Right lobe of liver (tissue), 6 donors: Measurements from ENCODE around the gene NRF1. TPM values are rescaled to one million over a fixed set of nuclear protein-coding genes. Genes with fewer than 3 reads are reported as not detected.
A peak's percentile ranks its signal among the peaks of the same experiment; 100 is the strongest.
"Not testable (repeated sequence)": the region's sequence is repeated elsewhere in the genome, so short reads cannot be mapped to it uniquely, and the experiment has no call there.

Source experiments
- ATAC-seq, 4 donors: fragments of 200-7000 bp; cut with Tn5 transposase; one replicate each; pipeline ENCODE4 v1.9.1; 2020; ENCODE audit warnings: mild to moderate bottlenecking in 4 of 4, moderate library complexity in 4 of 4
- DNase-seq, 3 donors: peaks; one replicate each; pipeline ENCODE4 v3.0.0-alpha.2; 2020
- H3K27ac ChIP-seq, 3 donors: fragments of 200-600 bp; one replicate each; pipeline ENCODE4 v1.8.0; 2022
- H3K27me3 ChIP-seq, 2 donors: fragments of 200-600 bp; one replicate each; pipeline ENCODE4 v1.8.0; 2022
- H3K36me3 ChIP-seq, 4 donors: fragments of 200-600 bp; sonication (generic) in 1 of 4; one replicate each; pipeline versions ENCODE4 v1.5.1 to v1.8.0; 2017 to 2022; ENCODE audit warnings: control low read depth in 1 of 4
- H3K4me1 ChIP-seq, 4 donors: fragments of 200-600 bp; sonication (generic) in 1 of 4; one replicate each; pipeline versions ENCODE4 v1.5.1 to v1.8.0; 2017 to 2022; ENCODE audit warnings: control low read depth in 1 of 4
- H3K4me3 ChIP-seq, 3 donors: fragments of 200-600 bp; one replicate each; pipeline ENCODE4 v1.8.0; 2022
- H3K9me3 ChIP-seq, 4 donors: fragments of 200-600 bp; sonication (generic) in 1 of 4; one replicate each; pipeline versions ENCODE4 v1.5.1 to v1.8.0; 2017 to 2022; ENCODE audit warnings: control low read depth in 1 of 4
- POLR2A ChIP-seq: fragments of 450-650 bp; IDR thresholded peaks from one replicate; pipeline ENCODE4 v1.6.1; 2017; ENCODE audit warnings: antibody characterized with exemption, mild to moderate bottlenecking
- WGBS: methylation state at CpG from one replicate; pipeline ENCODE4 v1.1.6; 2018; ENCODE audit warnings: low coverage, low lambda C conversion rate; ENCODE audit not compliant: insufficient coverage; ENCODE audit errors: missing lambda C conversion rate; 5-methylcytosine and 5-hydroxymethylcytosine counted together
- intact Hi-C, 2 donors: fragments of 100-400 bp; cut with DNase I; formaldehyde crosslinking; loops; one replicate each; pipeline versions ENCODE4 v1.11.2 to v1.14.1; 2022
- total RNA-seq, 6 experiments: library from RNA; depleted of rRNA in 2 of 6; stranded (reverse); fragments of >200 nt in 2 of 6; fragmentation: NEBNext Ultra II Directional in 3 of 6; extraction: Animal tissue kit (Norgen Biotek cat#: 25700) in 3 of 6; gene quantifications; one replicate each; pipeline versions ENCODE4 v1.1.0 to v1.2.4, GENCODE V29; 2016 to 2023
- TF ChIP-seq, protein P1 (sequence below), 4 donors: fragments of 200-600 bp in 3 of 4; fragments of 450-650 bp in 1 of 4; IDR thresholded peaks; one replicate each; pipeline versions ENCODE4 v1.5.1 to v1.8.0; 2016 to 2022; ENCODE audit warnings: antibody characterized with exemption in 4 of 4, mild to moderate bottlenecking in 2 of 4
- donor health status: DM: no; HTN: yes; CAD: no.
- donor health status: DM: no; HTN: no; CAD: no.
- donor health status: DM: no; HTN: no; CAD: no.
- donor health status: DM: no; HTN: yes; CAD: no.
- donor health status: DM: no; HTN: yes; CAD: no.

The NRF1 gene
- total RNA-seq, 6 experiments from 2014 or later = 3.9 to 6.8 (median 5.3) TPM

DNA sequence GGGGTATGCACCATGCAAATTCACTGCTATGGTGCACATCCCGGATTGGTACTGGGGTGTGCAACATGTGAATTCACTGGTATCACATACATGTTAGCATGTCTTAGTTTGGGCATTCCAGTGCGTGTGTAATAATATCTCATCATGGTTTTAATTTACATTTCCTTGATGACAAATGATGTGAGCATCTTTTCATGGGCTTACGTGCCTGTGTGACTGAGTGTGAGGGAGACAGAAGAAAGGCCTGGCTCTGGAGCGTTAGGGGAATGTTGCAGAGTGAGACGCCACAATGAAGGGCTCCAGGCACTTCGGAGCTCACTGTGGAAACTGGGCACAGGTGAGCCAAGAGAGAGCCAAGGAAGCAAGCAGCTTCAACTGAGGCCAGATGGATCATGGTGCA, 178.6 kb downstream of the NRF1 start:
- WGBS = 59% methylated on average over 5 of the region's 6 CpGs
- H3K4me3 ChIP-seq = no peak overlapping the region
- DNase-seq (no peak), ATAC-seq (no peak)
- intact Hi-C loops = no loop called here
- no peaks in the 10 kb centered on the region for H3K9me3 ChIP-seq
- no peak overlapping the region for H3K27ac ChIP-seq
- TF ChIP-seq POLR2A = no peak
- TF ChIP-seq, protein P1, sequence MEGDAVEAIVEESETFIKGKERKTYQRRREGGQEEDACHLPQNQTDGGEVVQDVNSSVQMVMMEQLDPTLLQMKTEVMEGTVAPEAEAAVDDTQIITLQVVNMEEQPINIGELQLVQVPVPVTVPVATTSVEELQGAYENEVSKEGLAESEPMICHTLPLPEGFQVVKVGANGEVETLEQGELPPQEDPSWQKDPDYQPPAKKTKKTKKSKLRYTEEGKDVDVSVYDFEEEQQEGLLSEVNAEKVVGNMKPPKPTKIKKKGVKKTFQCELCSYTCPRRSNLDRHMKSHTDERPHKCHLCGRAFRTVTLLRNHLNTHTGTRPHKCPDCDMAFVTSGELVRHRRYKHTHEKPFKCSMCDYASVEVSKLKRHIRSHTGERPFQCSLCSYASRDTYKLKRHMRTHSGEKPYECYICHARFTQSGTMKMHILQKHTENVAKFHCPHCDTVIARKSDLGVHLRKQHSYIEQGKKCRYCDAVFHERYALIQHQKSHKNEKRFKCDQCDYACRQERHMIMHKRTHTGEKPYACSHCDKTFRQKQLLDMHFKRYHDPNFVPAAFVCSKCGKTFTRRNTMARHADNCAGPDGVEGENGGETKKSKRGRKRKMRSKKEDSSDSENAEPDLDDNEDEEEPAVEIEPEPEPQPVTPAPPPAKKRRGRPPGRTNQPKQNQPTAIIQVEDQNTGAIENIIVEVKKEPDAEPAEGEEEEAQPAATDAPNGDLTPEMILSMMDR (IDR thresholded peaks at IDR 0.05) = no peak
- H3K27me3 ChIP-seq = peaks cover 0 to 10% of the 10 kb centered on the region in 2 donors
- H3K4me1 ChIP-seq = peaks cover 0 to 7% (median 3%) of the 10 kb centered on the region in 4 donors
- H3K36me3 ChIP-seq = no peaks in the 10 kb centered on the region

GRCh38 chr7:129792721-129793120, 181.2 kb downstream of the NRF1 start:
- Histone ChIP-seq H3K9me3 (no peaks in the 10 kb centered on the region), H3K36me3 (no peaks in the 10 kb centered on the region), H3K4me3 (no peak overlapping the region), H3K27me3 (no peaks in the 10 kb centered on the region), H3K27ac (no peak overlapping the region), H3K4me1 (no peaks in the 10 kb centered on the region)
- DNase-seq (no peak), ATAC-seq (no peak)
- TF ChIP-seq, protein P1 (IDR thresholded peaks at IDR 0.05) = no peak
- TF ChIP-seq POLR2A = no peak
- intact Hi-C loops = no loop called here
- no CpG with 5 or more reads among the region's 9 CpGs for WGBS

DNA sequence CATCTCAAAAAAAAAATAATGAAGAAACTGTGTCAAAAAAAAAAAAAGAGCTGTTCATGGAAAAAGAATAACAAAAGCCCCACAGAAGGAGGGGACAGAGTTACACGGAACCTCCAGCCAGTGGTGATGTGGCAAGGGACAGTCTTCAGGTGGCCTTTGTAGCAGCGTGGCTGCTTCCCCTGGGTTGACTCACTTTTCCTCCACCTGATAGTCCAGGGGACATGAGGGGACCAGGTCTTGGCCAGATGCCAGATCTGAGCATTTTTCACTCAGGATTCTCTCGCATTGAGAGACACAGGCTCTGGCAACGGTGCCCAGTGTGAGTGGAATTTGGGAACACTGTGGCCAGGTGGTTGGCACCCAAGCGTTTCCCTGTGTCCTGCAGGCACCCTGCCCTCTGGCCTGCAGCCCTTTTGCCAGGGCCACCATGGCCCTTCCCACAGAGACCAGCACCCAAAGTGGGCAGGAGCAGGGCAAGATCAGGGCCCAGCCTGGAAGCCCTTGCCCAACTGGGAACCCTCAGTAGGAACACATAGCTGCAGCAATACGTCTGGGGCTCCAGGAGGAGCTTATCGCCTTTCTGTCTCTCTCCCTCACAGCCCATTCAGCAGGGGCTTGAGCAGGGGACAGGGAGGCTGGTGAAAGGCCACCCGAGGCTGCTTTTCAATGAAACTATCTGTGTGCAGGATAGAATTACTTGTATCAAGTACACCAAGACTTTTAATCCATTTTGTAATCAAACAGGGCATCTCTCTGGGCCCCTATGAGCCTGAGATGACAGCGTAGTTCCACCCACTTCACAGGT, 182.2 kb downstream of the NRF1 start:
- intact Hi-C loops = no loop called here
- Histone ChIP-seq H3K27ac (no peak overlapping the region), H3K27me3 (no peaks in the 10 kb centered on the region), H3K4me3 (no peak overlapping the region), H3K4me1 (no peaks in the 10 kb centered on the region), H3K9me3 (no peaks in the 10 kb centered on the region), H3K36me3 (no peaks in the 10 kb centered on the region)
- ATAC-seq (no peak), DNase-seq (peak in 1 of 3 donors; percentile 27)
- TF ChIP-seq, protein P1 (IDR thresholded peaks at IDR 0.05) = no peak
- no peak for TF ChIP-seq POLR2A
- 79% methylated on average over 4 of the region's 9 CpGs for WGBS

DNA sequence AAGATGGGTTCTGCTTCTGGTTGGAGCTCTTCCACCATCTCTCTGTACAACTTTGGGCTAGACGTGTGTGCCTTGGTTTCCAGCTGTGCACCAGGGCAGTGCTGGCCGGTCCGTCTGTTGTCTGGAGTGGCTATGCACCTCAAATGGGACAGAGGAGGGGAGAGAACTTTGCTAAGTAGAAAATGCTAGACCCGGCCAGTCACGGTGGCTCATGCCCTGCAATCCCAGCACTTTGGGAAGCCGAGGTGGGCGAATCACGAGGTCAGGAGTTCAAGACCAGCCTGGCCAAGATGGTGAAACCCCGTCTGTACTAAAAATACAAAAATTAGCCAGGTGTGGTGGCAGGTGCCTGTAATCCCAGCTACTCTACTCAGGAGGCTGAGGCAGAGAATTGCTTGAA, 182.9 kb downstream of the NRF1 start:
- peak in 1 of 3 donors; percentile 14 for DNase-seq

DNA sequence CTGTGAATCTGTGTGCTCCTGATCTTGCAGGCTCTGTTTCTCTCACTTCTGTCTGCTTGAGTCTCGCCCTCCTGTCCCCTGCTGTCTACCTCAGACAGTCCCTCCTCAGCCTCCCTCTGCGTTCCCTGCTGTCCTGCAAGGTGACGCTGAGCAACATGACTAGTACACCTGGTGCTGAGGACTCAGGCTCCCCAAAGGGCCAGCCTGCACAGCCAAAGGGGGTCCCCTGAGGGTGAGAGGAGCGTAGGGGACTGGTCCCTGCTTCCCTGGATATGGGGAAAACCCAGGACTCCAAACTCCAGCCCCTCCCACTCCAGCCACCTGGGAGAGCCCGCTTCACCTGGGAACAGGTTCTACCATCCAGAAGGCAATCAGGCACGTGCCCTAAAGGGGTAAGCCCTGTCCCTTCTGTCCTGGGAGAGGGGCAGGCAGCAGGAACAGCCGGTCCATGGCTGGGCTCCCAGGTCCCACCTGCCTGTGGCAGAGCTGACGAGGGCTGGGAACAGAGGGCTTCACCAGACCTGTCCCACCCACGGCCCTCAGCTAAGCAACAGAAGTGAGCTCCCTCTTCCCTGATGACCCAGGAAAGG, 184.8 kb downstream of the NRF1 start:
- whole genome bisulfite sequencing = no CpG with 5 or more reads among the region's 9 CpGs
- no peaks in the 10 kb centered on the region for H3K36me3 ChIP-seq
- DNase-seq = no peak

More for the DNA sequence above, 182.9 kb downstream of the NRF1 start:
- ATAC-seq, intact Hi-C loops, H3K27ac ChIP-seq, H3K4me1 ChIP-seq, H3K36me3 ChIP-seq, H3K9me3 ChIP-seq, H3K4me3 ChIP-seq, H3K27me3 ChIP-seq: not testable (repeated sequence)
- WGBS = 73% methylated on average over 6 of the region's 9 CpGs

More for the DNA sequence above, 184.8 kb downstream of the NRF1 start:
- H3K4me3 ChIP-seq = no peak overlapping the region
- intact Hi-C loops = no loop called here
- TF ChIP-seq, protein P1 (IDR thresholded peaks at IDR 0.05) = no peak
- H3K4me1 ChIP-seq = no peaks in the 10 kb centered on the region
- no peak overlapping the region for H3K27ac ChIP-seq
- no peaks in the 10 kb centered on the region for H3K9me3 ChIP-seq
- no peaks in the 10 kb centered on the region for H3K27me3 ChIP-seq
- ATAC-seq = no peak
